ENCODE data around the gene SEC31A. TPM values are rescaled to one million over a fixed set of nuclear protein-coding genes. Genes with fewer than 3 reads are reported as not detected.
A peak's percentile ranks its signal among the peaks of the same experiment; 100 is the strongest.

The SEC31A gene
- total and polyA plus RNA-seq, 8 donors, result 72.1 to 590 (median 128) TPM

DNA sequence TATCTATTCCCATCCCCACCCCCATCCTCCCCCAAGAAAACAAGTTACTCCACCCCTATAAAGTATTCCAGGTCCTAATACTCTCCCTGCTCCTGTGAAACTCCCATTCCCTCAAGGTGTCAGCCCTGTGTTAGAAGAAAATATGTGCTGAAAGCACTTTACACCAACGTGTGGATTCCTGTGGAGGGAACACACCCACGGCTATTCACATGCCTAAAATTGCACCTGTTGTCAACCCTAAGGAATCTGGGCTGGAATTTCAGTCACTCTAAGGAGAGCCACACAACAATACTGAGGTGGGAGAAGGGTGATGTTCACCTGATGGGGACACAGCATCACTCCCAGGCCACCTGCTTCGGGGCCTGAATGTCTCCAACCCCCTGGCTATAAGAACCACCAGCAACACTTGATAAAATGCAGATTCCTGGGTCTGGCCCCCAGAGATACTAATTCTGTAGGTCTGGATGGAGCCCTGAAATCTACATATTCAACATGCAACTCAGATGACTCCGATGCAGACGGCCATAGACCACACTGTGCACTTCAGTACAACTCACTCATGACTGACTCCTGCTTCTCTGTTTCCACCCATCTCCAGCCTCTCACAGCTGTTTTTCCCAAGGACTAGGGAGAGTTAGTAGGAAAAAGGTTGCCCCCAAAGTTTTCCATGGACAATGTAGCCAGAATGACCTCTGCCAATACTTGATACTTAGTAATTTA lies 108.2 kb downstream of the SEC31A start:
- no peaks in the 10 kb centered on the region for H3K27me3 ChIP-seq
- DNase-seq, result no peak
- intact Hi-C loops (cut with DNase I; ENCODE audit: low total_unique reads), result no loop called here
- H3K4me3 ChIP-seq, result no peak overlapping the region
- H3K9me3 ChIP-seq, result no peaks in the 10 kb centered on the region
- H3K4me1 ChIP-seq, result peaks cover 25 to 36% (median 30%) of the 10 kb centered on the region in 4 donors
- 69 to 84% (median 72%) methylated on average over 5 of the region's 5 CpGs for WGBS, 5 donors
- no peaks in the 10 kb centered on the region for H3K36me3 ChIP-seq
- TF ChIP-seq EP300 (IDR thresholded peaks at IDR 0.05) (no peak), POLR2A (IDR thresholded peaks at IDR 0.05) (no peak), POLR2AphosphoS5 (IDR thresholded peaks at IDR 0.05) (no peak)
- TF ChIP-seq, protein P1, sequence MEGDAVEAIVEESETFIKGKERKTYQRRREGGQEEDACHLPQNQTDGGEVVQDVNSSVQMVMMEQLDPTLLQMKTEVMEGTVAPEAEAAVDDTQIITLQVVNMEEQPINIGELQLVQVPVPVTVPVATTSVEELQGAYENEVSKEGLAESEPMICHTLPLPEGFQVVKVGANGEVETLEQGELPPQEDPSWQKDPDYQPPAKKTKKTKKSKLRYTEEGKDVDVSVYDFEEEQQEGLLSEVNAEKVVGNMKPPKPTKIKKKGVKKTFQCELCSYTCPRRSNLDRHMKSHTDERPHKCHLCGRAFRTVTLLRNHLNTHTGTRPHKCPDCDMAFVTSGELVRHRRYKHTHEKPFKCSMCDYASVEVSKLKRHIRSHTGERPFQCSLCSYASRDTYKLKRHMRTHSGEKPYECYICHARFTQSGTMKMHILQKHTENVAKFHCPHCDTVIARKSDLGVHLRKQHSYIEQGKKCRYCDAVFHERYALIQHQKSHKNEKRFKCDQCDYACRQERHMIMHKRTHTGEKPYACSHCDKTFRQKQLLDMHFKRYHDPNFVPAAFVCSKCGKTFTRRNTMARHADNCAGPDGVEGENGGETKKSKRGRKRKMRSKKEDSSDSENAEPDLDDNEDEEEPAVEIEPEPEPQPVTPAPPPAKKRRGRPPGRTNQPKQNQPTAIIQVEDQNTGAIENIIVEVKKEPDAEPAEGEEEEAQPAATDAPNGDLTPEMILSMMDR (IDR thresholded peaks at IDR 0.05), result no peak
- H3K27ac ChIP-seq, result no peak overlapping the region

DNA sequence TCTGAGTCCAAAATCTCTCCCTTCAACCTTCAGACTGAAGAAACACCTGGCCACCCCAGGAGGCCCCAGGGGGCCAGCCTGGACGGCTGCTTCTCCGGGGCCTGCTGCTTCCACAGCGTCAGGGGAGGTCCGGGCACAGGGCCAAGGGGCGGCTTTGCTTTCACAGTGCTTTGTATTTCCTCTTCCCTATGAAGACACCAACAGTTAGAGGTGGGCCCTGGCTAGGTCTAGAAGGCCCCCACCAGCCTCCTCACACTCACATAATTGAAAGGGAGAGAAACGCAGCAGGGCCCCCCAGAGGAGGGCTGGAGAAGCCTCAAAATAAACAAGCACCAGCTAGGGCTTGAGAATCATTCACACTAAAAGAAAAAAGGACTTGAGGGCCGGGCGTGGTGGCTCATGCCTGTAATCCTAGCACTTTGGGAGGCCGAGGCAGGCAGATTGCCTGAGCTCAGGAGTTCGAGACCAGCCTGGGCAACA lies 110.2 kb downstream of the SEC31A start:
- no peaks in the 10 kb centered on the region for H3K36me3 ChIP-seq
- H3K27ac ChIP-seq, result peak overlapping the region; percentile 11 to 59 (median 32)

DNA sequence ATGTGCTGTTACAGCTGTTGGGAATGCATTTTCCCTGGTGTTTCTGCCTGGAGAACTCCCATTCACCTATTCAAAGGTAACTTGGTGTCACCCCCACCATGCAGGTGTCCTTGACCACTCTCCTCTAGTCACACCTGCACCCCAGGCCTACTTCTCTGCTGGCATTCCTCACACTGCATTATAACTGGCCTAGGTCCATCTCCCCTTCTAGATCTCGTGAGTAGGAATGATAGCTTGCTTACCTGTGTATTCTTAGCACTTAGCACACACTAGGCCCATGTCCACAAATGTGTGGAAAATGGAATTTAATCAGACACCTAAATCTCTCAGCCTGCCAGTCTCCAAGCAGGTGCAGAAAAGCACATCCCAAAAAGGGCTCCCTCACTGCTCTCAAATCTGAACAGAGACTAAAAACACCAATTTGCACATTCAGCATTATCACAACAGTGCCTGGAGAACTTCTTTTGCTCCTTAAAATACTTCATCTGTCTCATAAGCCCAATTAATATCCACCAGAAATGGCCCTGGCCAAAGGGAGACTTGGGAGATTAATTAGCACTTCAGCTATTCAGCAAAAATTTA lies 110.7 kb downstream of the SEC31A start:
- H3K4me3 ChIP-seq, result no peak overlapping the region
- intact Hi-C loops (cut with DNase I; ENCODE audit: low total_unique reads), result no loop called here
- H3K36me3 ChIP-seq, result no peaks in the 10 kb centered on the region
- no peaks in the 10 kb centered on the region for H3K9me3 ChIP-seq
- 10 to 60% (median 35%) methylated on average over 1 of the region's 1 CpG for WGBS, 5 donors
- DNase-seq, result no peak
- H3K27me3 ChIP-seq, result no peaks in the 10 kb centered on the region
- H3K4me1 ChIP-seq, result peaks cover 16 to 27% (median 22%) of the 10 kb centered on the region in 4 donors
- H3K27ac ChIP-seq, result peak overlapping the region in 4 of 5 donors; percentile 11 to 59 (median 40)
- no peak for TF ChIP-seq EP300 (IDR thresholded peaks at IDR 0.05)
- TF ChIP-seq, protein P1 (IDR thresholded peaks at IDR 0.05), result no peak

More for the DNA sequence above, 110.2 kb downstream of the SEC31A start:
- DNase-seq, result peak; percentile 85 to 95
- WGBS, 5 donors, result 23 to 47% (median 29%) methylated on average over 6 to 10 of the region's 10 CpGs
- Histone ChIP-seq H3K4me1 (peaks cover 20 to 32% (median 27%) of the 10 kb centered on the region in 4 donors), H3K9me3 (no peaks in the 10 kb centered on the region), H3K27me3 (no peaks in the 10 kb centered on the region), H3K4me3 (no peak overlapping the region)
- intact Hi-C loops (cut with DNase I; ENCODE audit: low total_unique reads), result no loop called here
- TF ChIP-seq, protein P1 (IDR thresholded peaks at IDR 0.05), result no peak
- no peak for TF ChIP-seq POLR2AphosphoS5 (IDR thresholded peaks at IDR 0.05)
- no peak for TF ChIP-seq POLR2A (IDR thresholded peaks at IDR 0.05)
- no peak for TF ChIP-seq EP300 (IDR thresholded peaks at IDR 0.05)

DNA sequence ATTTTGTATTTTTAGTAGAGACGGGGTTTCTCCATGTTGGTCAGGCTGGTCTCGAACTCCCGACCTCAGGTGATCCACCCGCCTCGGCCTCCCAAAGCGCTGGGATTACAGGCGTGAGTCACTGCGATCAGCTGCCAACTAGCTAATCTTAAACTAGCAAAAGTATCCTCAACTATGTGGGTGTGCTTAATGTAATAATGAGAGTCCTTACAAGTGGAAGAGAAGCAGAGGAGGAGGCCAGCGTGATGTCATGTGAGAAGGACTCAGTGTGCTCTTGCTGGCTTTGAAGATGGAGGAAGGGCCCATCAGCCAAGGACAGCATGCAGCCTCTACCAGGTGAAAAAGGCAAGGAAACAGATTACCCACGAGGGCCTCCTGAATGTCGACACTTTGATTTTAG lies 111.9 kb downstream of the SEC31A start:
- Histone ChIP-seq H3K4me1 (peaks cover 11 to 16% (median 14%) of the 10 kb centered on the region in 4 donors), H3K9me3 (no peaks in the 10 kb centered on the region), H3K36me3 (no peaks in the 10 kb centered on the region), H3K27ac (no peak overlapping the region), H3K27me3 (no peaks in the 10 kb centered on the region), H3K4me3 (no peak overlapping the region)
- no peak for DNase-seq
- TF ChIP-seq POLR2AphosphoS5 (IDR thresholded peaks at IDR 0.05) (no peak), POLR2A (IDR thresholded peaks at IDR 0.05) (no peak), EP300 (IDR thresholded peaks at IDR 0.05) (no peak)
- intact Hi-C loops (cut with DNase I; ENCODE audit: low total_unique reads), result no loop called here
- 71 to 90% (median 83%) methylated on average over 8 to 11 of the region's 11 CpGs for WGBS, 5 donors
